ENCODE results near the gene DSP.

Gene DSP, protein sequence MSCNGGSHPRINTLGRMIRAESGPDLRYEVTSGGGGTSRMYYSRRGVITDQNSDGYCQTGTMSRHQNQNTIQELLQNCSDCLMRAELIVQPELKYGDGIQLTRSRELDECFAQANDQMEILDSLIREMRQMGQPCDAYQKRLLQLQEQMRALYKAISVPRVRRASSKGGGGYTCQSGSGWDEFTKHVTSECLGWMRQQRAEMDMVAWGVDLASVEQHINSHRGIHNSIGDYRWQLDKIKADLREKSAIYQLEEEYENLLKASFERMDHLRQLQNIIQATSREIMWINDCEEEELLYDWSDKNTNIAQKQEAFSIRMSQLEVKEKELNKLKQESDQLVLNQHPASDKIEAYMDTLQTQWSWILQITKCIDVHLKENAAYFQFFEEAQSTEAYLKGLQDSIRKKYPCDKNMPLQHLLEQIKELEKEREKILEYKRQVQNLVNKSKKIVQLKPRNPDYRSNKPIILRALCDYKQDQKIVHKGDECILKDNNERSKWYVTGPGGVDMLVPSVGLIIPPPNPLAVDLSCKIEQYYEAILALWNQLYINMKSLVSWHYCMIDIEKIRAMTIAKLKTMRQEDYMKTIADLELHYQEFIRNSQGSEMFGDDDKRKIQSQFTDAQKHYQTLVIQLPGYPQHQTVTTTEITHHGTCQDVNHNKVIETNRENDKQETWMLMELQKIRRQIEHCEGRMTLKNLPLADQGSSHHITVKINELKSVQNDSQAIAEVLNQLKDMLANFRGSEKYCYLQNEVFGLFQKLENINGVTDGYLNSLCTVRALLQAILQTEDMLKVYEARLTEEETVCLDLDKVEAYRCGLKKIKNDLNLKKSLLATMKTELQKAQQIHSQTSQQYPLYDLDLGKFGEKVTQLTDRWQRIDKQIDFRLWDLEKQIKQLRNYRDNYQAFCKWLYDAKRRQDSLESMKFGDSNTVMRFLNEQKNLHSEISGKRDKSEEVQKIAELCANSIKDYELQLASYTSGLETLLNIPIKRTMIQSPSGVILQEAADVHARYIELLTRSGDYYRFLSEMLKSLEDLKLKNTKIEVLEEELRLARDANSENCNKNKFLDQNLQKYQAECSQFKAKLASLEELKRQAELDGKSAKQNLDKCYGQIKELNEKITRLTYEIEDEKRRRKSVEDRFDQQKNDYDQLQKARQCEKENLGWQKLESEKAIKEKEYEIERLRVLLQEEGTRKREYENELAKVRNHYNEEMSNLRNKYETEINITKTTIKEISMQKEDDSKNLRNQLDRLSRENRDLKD (N-terminal part only)

DNA sequence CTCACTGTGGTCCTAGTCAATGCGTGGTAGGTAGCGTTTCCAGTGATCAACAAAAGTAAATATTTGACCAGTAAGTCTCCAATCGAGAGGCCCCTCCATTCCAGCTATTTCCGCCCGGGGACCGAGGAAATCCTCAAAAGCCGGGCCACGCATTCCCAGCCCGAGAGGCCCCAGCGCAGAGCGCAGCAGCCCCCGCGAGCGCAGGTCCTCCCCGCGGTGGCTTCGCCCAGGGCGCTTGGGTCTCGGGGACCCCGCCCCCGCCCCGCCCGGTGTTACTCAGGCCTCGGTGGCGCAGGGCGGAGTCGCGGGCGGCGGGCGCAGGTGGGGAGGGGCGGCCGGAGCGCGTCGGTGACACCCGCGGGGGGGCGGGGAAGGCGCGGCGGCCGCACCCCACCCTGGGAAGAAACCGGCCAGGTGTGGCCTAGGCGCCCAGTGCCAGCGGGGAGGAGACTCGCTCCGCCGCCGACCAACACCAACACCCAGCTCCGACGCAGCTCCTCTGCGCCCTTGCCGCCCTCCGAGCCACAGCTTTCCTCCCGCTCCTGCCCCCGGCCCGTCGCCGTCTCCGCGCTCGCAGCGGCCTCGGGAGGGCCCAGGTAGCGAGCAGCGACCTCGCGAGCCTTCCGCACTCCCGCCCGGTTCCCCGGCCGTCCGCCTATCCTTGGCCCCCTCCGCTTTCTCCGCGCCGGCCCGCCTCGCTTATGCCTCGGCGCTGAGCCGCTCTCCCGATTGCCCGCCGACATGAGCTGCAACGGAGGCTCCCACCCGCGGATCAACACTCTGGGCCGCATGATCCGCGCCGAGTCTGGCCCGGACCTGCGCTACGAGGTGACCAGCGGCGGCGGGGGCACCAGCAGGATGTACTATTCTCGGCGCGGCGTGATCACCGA is at the start of gene DSP:
TSS of gene DSP (plus strand) at position 497 of the 890 bp plus-strand sequence. CDS start at position 742, 245 bp downstream.
- peak; percentile 38 for DNase-seq

DNA sequence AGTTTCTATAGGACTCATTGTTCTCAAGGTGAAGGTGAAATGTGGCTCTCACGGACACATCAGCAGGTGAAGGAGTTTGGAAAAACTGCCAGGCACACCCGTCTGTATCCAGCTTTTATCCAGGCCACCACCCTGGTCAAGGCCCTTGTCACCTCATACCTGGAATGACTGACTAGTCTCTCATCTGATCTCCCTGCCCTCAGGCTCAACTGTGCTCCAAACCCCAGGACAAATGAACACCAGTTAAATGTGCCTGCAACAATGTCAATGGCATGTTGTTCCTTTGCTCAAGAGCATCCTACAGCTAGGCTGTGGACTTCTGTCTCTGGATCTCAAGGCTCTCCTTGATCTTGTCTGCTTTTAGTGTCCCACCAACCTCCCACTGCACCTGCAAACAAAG is 47.6 kb upstream of the DSP start:
- no peak for DNase-seq

DNA sequence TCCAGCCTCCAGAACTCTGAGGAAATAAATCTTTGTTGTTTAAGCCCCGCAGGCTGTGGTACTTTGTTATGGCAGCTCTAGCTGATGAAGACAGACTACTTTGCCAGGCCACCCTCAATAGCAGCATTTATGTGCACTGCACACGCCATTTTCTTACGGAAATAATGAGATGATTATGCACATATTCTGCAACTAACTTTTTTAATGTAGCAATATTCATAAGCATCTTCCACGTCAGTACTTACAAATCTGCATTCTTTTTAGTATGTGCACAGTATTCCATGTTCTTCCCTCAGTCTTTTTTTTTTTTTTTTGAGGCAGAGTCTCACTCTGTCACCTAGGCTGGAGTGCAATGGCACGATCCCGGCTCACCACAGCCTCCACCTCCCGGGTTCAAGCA is 46.8 kb upstream of the DSP start:
- DNase-seq: no peak

DNA sequence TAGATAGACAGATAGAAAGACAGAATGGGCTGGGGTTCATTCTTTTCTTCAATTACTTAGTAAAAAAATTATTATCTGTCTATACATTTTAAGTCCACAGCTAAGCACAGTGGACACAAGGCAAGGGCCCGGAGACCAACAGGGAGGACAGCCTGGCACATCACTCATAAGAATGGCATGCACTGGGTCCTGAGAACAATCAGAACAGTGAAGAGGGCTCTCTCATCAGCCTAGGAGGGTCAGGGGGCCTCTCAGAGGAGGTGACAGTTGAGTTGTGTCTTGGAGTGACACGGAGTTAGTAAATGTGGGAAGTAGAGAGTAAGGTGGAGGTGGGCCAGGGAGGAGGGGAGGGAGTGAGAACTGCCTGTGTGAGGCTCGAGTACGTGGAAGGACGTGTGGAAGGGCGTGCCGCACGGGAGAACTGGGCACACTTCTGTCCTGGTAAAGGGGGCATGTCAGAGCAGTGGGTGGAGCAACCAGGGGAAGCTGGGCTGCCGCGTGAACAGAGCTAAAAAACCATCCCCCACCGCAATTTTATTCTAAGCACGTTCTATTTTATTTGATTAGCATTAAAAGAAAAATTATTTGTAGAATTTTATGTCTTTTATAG is 45.1 kb upstream of the DSP start:
- no peak for DNase-seq

DNA sequence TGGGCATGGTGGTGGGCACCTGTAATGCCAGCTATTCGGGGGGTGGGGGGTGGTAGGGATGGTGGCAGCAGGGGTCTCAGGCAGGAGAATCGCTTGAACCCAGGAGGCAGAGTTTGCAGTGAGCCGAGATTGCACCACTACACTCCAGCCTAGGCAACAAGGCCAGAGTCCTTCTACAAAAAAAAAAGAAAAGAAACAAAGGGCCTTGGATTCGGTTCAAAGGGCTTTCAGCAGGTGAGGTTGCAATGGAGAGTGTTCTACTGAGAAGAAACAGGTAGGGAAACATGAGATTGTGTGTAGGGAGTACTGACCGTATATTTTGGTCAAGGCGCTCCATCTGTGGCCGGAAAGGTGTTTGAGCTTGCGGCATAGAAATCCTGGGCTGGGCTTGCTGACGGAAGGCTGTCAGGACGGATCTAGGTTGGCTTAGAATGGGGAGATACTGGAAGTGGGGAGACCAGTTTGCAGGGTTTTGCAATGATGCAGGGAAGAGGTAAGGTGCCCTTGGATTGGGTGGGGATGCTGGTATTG is 40.7 kb upstream of the DSP start:
- no peak for DNase-seq

DNA sequence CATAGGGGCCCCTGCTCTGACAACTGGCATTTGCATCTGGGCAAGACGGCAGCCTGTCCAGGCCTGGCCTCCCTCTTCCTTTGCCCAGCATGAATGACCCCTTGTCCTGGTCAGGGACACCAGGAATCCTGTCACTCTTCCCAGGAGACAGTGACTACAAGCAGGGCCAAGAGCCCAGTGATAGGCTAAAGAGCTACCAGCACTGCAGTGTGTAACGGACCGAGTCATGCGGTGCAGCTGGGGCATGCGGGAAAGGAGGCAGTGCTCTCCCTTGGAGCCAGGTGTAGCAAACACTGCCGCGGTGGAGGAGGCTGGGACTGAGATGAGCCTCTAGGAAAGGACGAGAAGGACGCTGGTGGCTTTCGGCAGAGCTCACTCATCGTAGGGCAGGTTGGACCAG is 38.7 kb upstream of the DSP start:
- no peak for DNase-seq

DNA sequence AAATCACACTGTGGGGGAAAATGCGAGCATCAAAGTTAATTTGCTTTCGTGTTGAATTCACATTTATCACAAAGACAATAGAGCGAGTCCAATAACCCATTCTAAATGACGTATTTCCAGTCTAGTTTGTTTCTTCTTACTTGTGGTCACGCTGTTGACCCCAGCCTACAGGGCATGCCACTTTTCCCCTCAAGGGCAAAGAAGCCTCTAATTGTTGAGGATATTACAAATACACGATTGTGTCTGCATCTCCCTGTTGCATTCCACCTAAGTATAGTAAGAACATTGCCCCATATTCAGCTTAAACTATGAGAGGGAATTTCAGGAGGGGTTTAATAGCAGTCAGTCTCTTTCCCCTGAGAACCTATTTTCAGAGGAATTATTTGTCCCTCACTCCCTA is 37.4 kb upstream of the DSP start:
- DNase-seq: no peak

DNA sequence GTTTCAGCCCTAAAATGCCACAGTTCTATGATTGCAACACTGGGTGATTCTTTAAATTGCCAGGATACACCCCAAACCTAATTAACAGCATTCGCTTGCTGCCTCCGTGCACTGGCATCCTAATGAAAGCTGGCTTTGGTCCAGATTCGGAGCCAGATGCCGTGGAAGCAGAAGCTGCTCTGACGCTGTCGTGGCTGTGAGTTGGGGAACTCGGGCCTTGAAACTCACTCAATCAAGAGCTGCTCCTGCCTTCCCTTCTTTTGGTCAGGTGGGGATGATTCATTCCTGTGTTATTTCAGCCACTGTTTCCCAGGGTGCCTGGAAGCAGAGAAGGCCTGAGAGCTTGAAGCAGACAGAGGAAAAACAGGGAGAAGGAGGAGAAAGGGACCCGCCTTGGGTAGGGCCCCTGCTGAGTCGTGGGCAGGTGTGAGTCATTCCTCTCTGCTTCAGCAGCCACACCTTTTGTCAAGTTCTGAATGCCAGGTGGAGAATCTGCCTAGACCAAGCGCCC is 36.2 kb upstream of the DSP start:
- DNase-seq: no peak

DNA sequence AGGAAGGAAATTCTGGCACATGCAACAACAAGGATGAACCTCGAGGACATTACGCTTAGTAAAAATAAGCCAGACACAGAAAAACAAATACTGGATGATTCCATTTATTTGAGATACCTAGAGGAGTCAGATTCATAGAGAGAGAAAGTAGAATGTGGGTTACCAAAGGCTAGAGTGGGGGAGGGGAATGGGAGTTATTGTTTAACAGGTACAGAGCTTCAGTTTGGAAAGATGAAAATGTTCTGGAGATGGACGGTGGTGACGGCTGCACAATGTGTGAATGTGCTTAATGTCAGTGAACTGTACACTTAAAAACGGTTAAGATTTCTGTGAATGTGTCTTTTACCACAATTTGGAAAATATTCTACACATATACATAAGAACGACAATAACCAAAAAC is 33.9 kb upstream of the DSP start:
- no peak for DNase-seq

DNA sequence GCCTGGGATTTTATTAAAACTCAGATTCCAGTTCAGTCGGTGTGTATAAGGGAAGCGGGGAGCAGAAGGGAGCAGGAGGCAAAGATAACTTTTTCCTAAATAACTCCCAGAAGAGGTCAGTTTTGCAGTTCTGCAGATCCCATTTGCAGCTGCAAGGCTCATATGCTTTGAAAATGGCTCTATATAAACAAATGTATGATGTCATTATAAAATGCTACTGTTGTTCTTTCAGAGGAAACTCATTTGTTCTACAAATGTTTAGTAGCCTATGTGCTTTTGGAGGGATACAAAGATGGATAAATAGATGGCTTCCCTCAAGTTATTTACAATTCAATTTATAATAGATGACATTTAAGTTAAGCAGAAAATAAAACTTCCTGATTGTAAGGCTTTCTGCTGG is 29.2 kb upstream of the DSP start:
- no peak for DNase-seq

DNA sequence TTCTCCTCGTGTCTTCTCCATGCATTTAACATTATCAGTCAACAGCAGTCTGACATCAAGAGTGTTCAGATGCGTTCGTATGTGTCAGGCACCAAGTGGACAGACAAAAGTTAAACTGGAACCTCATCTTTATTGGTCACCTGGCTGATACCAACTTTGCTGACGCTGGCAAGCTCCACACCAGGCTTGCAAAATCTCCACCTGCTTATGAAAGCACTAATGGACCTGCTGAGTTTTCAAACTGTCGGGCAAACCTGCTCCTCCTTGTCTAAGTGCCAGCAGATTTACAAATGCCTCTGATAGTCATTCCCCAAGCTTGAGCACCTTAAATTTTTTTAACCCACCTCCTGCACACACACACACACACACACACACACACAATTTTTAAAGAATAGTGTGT is 27.9 kb upstream of the DSP start:
- no peak for DNase-seq

DNA sequence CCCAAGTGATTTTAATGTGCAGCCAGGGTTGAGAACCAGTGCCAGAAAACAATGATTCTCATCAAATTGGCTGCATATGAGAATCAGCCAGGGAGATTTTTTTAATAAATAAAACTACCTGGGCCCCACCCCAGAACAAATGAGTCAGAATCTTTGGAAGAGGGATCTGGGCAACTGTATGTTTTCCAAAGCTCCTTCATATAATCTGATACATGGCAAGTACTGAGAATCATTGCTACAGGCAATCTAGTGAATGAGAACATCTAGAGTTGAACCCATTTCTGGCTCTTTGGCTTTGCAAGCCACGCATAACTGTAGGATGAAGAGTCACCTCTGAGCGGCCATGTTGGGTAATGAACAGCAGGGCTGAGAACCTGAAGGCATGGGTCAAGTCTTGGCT is 26.1 kb upstream of the DSP start:
- DNase-seq: no peak

DNA sequence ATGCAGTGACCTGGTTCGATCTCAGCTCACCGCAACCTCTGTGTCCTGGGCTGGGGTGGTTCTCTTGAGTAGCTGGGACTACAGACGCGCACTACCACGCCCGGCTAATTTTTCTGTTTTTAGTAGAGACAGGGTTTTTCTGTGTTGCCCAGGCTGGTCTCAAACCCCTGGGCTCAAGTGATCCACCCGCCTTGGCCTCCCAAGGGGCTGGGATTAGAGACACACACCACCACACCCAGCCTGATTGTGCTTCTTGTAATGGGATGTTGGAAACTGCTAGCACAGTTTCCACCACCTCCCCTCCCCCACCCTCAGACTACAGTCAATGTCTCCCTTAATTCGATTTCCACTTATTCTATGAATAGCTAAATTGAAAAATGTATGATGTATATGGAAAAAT is 22.6 kb upstream of the DSP start:
- DNase-seq: no peak

DNA sequence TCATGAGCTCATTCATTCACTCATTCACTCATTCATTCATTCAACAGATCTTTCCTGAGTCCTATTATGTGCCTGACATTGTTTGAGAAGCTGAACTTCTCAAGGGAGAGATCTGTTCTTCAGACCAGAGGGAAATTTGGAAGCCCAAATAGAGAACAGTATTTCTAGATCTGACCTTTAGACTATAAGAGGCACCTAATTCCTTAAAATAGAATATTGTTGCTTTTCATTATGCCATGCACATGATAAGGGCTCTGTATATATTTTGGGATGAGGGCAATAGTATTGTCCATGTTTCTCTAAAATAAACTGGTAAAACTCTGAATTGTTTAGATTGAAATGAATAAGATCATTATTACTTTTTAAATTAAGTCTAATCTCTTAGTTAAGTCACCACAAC is 18.6 kb upstream of the DSP start:
- DNase-seq: no peak

DNA sequence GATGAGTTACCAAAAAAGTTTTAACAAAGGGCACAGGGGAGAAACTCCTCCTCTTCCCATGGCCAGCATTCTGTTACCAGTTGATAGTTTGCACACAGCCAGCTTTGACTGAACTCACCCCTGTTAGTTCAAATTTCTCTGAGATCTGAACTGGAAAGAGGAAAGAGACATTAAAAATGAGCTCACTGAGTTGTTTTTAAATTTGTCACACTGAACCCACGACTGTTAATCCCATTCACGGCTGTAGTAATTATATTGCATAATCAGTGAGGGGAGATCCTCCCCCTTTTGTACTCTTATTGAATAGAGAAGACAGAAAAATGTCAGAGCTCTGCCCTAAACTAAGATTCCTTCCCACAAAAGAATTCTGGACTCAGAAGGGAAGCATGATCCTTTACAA is 17.5 kb upstream of the DSP start:
- no peak for DNase-seq

DNA sequence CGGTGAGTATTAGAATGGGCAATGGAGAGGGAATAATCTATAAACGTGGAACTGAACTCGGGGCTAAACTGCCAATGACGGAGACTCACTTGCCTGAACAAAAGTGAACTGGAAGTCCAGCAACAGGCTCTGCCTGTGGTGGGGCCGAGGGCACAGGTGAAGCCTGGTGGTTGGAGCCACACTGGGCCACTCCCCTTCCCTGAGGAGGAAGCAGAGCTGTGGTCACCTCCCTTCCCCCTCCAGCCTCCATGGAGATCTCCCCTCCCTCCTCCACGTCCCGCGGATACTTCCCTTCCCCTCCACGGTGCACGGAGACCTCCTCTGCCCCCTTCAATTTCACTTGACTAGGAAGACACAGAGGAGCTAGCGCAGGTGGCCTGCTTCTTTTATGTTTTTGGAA is 14.7 kb upstream of the DSP start:
- DNase-seq: no peak

DNA sequence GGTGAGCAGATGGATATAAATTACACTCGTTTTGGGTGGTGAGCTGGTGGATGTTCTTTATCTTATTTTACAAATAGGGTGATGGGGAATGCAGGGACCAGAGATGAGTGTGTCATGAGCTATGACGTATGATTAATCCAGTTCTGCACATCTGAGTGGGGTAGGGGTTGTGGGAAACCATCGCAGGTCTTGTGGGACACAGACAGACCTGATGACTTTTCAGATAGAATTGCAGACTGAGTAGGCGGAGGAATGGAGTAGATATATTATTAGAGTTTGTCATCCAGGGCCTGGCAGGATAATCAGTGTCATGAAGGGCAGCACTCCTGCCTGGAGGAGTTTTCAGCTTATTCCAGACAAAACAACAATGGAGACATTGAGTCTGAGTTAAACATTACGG is 12.9 kb upstream of the DSP start:
- no peak for DNase-seq

DNA sequence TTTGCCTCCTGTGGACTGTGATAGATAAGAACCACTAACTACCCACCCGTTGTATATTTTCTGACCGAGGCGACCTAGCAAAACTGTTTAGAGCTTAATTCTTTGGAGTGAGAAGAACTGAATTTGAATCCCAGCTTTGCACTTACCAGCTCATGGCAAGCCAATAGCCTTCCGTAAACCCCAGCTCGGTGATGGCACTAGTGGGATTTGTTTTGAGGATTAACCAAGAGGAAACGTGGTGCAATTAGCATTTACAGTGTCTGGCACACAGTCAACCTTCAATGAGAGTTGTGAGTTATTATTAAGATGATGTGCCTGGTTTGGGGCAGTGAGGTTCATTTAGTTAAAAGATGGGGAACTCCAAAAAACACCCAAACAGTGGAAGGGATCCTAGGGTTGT is 12.3 kb upstream of the DSP start:
- DNase-seq: no peak

DNA sequence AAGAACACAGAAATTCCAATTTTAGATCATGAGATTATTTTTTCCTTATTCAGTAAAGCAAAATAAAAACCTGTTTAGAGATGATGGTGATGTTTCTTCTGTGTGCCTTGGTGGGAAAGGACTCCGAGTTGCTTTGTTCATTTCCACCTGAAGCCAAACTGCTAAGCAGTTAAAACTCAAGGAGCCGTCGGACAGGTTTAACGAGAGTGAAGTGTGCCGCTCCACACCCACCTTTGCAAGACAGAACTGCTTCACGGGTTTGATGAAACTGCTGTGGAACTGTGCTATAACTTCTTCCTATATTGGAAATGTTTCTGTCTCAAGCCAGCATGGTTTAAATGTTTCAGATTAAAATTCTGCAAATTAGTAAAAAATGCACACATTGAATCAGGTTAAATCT is 9.2 kb upstream of the DSP start:
- no peak for DNase-seq

DNA sequence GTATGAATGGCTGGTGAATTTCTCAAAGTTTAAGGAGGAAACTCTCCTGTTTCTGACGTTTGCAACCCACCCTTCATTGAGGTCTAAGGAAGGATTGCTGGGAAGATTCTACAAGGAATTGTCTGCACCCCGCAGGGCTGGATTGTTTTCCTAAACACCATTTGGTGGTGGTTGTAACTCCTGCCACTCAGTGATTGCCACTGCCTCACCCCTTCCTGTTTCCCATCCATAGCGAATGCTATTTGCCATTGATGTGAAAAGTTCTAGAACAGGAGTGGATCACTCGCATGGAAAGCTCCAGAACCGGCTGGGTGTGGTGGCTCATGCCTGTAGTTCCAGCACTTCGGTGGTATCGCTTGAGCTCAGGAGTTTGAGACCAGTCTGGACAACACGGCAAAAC is 8.7 kb upstream of the DSP start:
- no peak for DNase-seq

DNA sequence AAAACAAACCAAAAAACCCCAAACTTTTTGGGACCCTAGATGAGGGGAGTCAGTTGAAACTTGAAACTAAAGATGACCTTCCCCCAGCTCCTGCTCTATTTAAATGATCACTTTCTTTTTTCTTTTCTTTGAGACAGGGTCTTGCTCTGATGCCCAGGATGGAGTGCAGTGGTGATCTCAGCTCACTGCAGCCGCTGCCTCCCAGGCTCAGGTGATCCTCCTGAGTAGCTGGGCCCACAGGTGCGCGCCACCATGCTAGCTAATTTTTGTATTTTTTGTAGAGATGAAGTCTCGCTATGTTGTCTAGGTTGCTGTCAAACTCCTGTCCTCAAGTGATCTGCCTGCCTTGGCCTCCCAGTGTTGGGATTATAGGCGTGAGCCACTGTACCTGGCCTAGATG is 7.3 kb upstream of the DSP start:
- no peak for DNase-seq

All from left hindlimb (tissue), 1 donor.